IMR-90 (cell line): ENCODE measurements around the gene ANTXRL.

Experiments used
- CTCF ChIP-seq: conservative IDR thresholded peaks from 2 replicates; pipeline ENCODE4 v1.5.1; 2012; ENCODE audit warnings: mild to moderate bottlenecking, low read depth, low read length, improper control_type of control experiment
- POLR2A ChIP-seq: IDR thresholded peaks from 2 replicates; pipeline ENCODE4 v1.6.1; 2012; ENCODE audit warnings: mild to moderate bottlenecking, low read depth, low read length
- USF2 ChIP-seq: fragments of 150-350 bp; IDR thresholded peaks from 2 replicates; pipeline ENCODE4 v1.6.1; 2017; ENCODE audit warnings: mild to moderate bottlenecking, antibody characterized with exemption, low read length, low read depth

- TF ChIP-seq CTCF (no peak), POLR2A (no peak), USF2 (no peak)
Observed at GRCh38 chr10:46308666-46309450, 22.1 kb downstream of the ANTXRL start.
